HepG2 (cell line): ENCODE data around the gene NCAPD2. TPM values are rescaled to one million over a fixed set of nuclear protein-coding genes. Genes with fewer than 3 reads are reported as not detected.

Source experiments
- ATAC-seq: fragments of 200-7000 bp; cut with Tn5 transposase; 3 replicates; pipeline ENCODE4 v1.9.1; 2020; ENCODE audit warnings: mild to moderate bottlenecking, moderate library complexity
- BruUV-seq: library from RNA; stranded (reverse); fragments of 400-500 nt; replicated peaks from 2 replicates; lab custom pipeline; 2021; lab: Mats Ljungman, UMichigan
- CTCF ChIA-PET: fragments of 300-600 bp; formaldehyde crosslinking; extraction: SDS; loops from one replicate; lab custom pipeline; 2021; ENCODE audit warnings: low total read pairs, inconsistent platforms, low intra/inter-chr PET ratio; lab: Yijun Ruan, JAX
- POLR2A ChIA-PET: fragments of 350-600 bp; sonication (Branson Sonifier 250); formaldehyde crosslinking; loops from one replicate; lab custom pipeline; 2020; ENCODE audit warnings: antibody characterized with exemption, inconsistent platforms; lab: Yijun Ruan, JAX
- DNase-seq: peaks from one replicate; pipeline ENCODE4 v3.0.0-alpha.2; 2015; ENCODE audit warnings: low spot score
- FAIRE-seq: peaks from 3 replicates; lab custom pipeline; 2011; peaks lifted over from hg19 to GRCh38; lab: Jason Lieb, UNC
- H2AFZ ChIP-seq: one replicate; pipeline ENCODE4 v1.6.1; 2011; ENCODE audit warnings: low read length, inconsistent platforms
- H3K27ac ChIP-seq: fragments of 300-600 bp; 3 replicates; pipeline ENCODE4 v1.8.0; 2011; ENCODE audit warnings: mixed run types, mild to moderate bottlenecking, mixed read lengths, low read length, inconsistent platforms; ENCODE audit not compliant: insufficient read depth; ENCODE audit errors: extremely low read length
- H3K27me3 ChIP-seq, 2 experiments: fragments of 200-600 bp in 1 of 2; 2 replicates in 1 of 2; 3 replicates in 1 of 2; pipeline versions ENCODE4 v1.6.0 to v1.8.0; 2011; ENCODE audit warnings: low read length in 2 of 2, mild to moderate bottlenecking in 2 of 2, moderate library complexity in 2 of 2, inconsistent platforms in 1 of 2; ENCODE audit not compliant: insufficient read depth in 2 of 2, control insufficient read depth in 1 of 2
- H3K36me3 ChIP-seq, 2 experiments: fragments of 200-600 bp in 1 of 2; replicated peaks in 1 of 2; 2 replicates in 1 of 2; 3 replicates in 1 of 2; pipeline versions ENCODE4 v1.5.1 to v1.8.0; 2011; ENCODE audit warnings: low read length in 2 of 2, inconsistent platforms in 1 of 2; ENCODE audit not compliant: insufficient read depth in 2 of 2, control insufficient read depth in 1 of 2
- H3K4me1 ChIP-seq: 2 replicates; pipeline ENCODE4 v1.5.1; 2012; ENCODE audit warnings: low read length, inconsistent platforms; ENCODE audit not compliant: insufficient read depth
- H3K4me2 ChIP-seq: 2 replicates; pipeline ENCODE4 v1.6.0; 2011; ENCODE audit warnings: low read depth, low read length, inconsistent platforms
- H3K4me3 ChIP-seq, 3 experiments: fragments of 200-600 bp in 1 of 3; sonication (generic), shearing (Covaris generic) in 1 of 3; replicated peaks in 1 of 3; 2 replicates each; pipeline ENCODE4 v1.5.1; 2011 to 2016; ENCODE audit warnings: low read length in 3 of 3, inconsistent platforms in 2 of 3, low read depth in 2 of 3, mild to moderate bottlenecking in 2 of 3, control low read depth in 1 of 3, mixed read lengths in 1 of 3; ENCODE audit not compliant: insufficient read depth in 1 of 3
- H3K79me2 ChIP-seq: one replicate; pipeline ENCODE4 v1.6.1; 2011; ENCODE audit warnings: low read length, inconsistent platforms; ENCODE audit not compliant: insufficient read depth
- H3K9ac ChIP-seq: 2 replicates; pipeline ENCODE4 v1.6.0; 2011; ENCODE audit warnings: mild to moderate bottlenecking, low read depth, low read length, inconsistent platforms; ENCODE audit not compliant: insufficient read depth
- H3K9me3 ChIP-seq: 2 replicates; pipeline ENCODE4 v1.5.1; 2012; ENCODE audit warnings: mild to moderate bottlenecking, low read length
- H4K20me1 ChIP-seq: 2 replicates; pipeline ENCODE4 v1.6.0; 2011; ENCODE audit warnings: inconsistent platforms, mild to moderate bottlenecking, low read length, moderate library complexity; ENCODE audit not compliant: insufficient read depth
- ARNT2 ChIP-seq: sonication (generic); formaldehyde crosslinking; IDR thresholded peaks from 2 replicates; pipeline ENCODE4 v1.8.0; 2022; ENCODE audit warnings: mild to moderate bottlenecking, low read depth, missing genetic modification reagents, moderate library complexity
- ATF6 ChIP-seq: sonication (generic); formaldehyde crosslinking; conservative IDR thresholded peaks from 2 replicates; pipeline ENCODE4 v1.4.0; 2020; ENCODE audit warnings: missing genetic modification reagents
- BCL6 ChIP-seq: IDR thresholded peaks from 2 replicates; pipeline ENCODE4 v1.6.1; 2016; ENCODE audit warnings: missing genetic modification reagents, missing compliant biosample characterization
- BHLHE40 ChIP-seq: IDR thresholded peaks from 2 replicates; pipeline ENCODE4 v1.6.1; 2011; ENCODE audit warnings: low read length, improper control_type of control experiment
- BORCS8-MEF2B ChIP-seq: sonication (generic); formaldehyde crosslinking; IDR thresholded peaks from 2 replicates; pipeline ENCODE4 v1.8.0; 2022; ENCODE audit warnings: mild to moderate bottlenecking, missing genetic modification reagents
- CBX5 ChIP-seq: sonication (generic); formaldehyde crosslinking; IDR thresholded peaks from 2 replicates; pipeline ENCODE4 v1.4.0; 2020; ENCODE audit warnings: missing genetic modification reagents, borderline replicate concordance
- HDAC1 ChIP-seq: sonication (generic); formaldehyde crosslinking; IDR thresholded peaks from 2 replicates; pipeline ENCODE4 v1.5.1; 2020; ENCODE audit warnings: mild to moderate bottlenecking, missing genetic modification reagents
- HNF1B ChIP-seq: sonication (generic); formaldehyde crosslinking; IDR thresholded peaks from 2 replicates; pipeline ENCODE4 v1.5.1; 2020; ENCODE audit warnings: mild to moderate bottlenecking, moderate library complexity, missing genetic modification reagents
- SIN3A ChIP-seq: IDR thresholded peaks from 2 replicates; pipeline ENCODE4 v1.6.1; 2011; ENCODE audit warnings: low read depth, mild to moderate bottlenecking, control low read depth, low read length, borderline replicate concordance
- SOX13 ChIP-seq, 3 experiments: fragments of 450-650 bp in 1 of 3; sonication (generic) in 1 of 3; formaldehyde crosslinking in 1 of 3; IDR thresholded peaks in 2 of 3; conservative IDR thresholded peaks in 1 of 3; 2 replicates each; pipeline versions ENCODE4 v1.5.0 to v1.6.1; 2016 to 2020; ENCODE audit warnings: antibody characterized with exemption in 1 of 3, mild to moderate bottlenecking in 1 of 3, missing compliant biosample characterization in 1 of 3, missing genetic modification reagents in 1 of 3, moderate library complexity in 1 of 3
- ZBTB7B ChIP-seq: sonication (generic); formaldehyde crosslinking; IDR thresholded peaks from 2 replicates; pipeline ENCODE4 v1.4.0; 2020; ENCODE audit warnings: missing genetic modification reagents
- ZFP36 ChIP-seq: fragments of 150-350 bp; IDR thresholded peaks from 2 replicates; pipeline ENCODE4 v1.6.1; 2018; ENCODE audit warnings: borderline replicate concordance, low read length, low read depth; ENCODE audit not compliant: partially characterized antibody
- ZFP82 ChIP-seq: sonication (generic); formaldehyde crosslinking; IDR thresholded peaks from 2 replicates; pipeline ENCODE4 v1.5.1; 2020; ENCODE audit warnings: mild to moderate bottlenecking, missing genetic modification reagents, borderline replicate concordance
- ZFY ChIP-seq: sonication (generic); formaldehyde crosslinking; IDR thresholded peaks from 2 replicates; pipeline ENCODE4 v1.4.0; 2020; ENCODE audit warnings: missing genetic modification reagents
- ZNF235 ChIP-seq: sonication (generic); formaldehyde crosslinking; IDR thresholded peaks from 2 replicates; pipeline ENCODE4 v1.8.1; 2023; ENCODE audit warnings: mild to moderate bottlenecking, missing genetic modification reagents, borderline replicate concordance
- ZNF572 ChIP-seq: sonication (generic); formaldehyde crosslinking; IDR thresholded peaks from 2 replicates; pipeline ENCODE4 v1.5.1; 2020; ENCODE audit warnings: mild to moderate bottlenecking, missing genetic modification reagents
- ZNF703 ChIP-seq: sonication (generic); formaldehyde crosslinking; IDR thresholded peaks from 2 replicates; pipeline ENCODE4 v1.5.1; 2020; ENCODE audit warnings: missing genetic modification reagents, mild to moderate bottlenecking, moderate library complexity, borderline replicate concordance
- WGBS: methylation state at CpG from one replicate; pipeline ENCODE4 v1.1.6; 2017; ENCODE audit warnings: low lambda C conversion rate; 5-methylcytosine and 5-hydroxymethylcytosine counted together
- in situ Hi-C: cut with HindIII; loops from 2 replicates; pipeline ENCODE4 v1.10.0; 2017; ENCODE audit warnings: low pct_unique_long_range_greater_than_20kb; ENCODE audit not compliant: extremely low pct_ligation_motif_present
- intact Hi-C: fragments of 100-400 bp; cut with micrococcal nuclease; formaldehyde crosslinking; loops from one replicate; pipeline ENCODE4 v1.10.0; 2022; ENCODE audit not compliant: unreplicated experiment
- polyA plus RNA-seq, 8 experiments: library from polyadenylated mRNA; depleted of rRNA in 3 of 8; stranded (reverse) in 7 of 8; unstranded in 1 of 8; fragments of >200 nt; fragmentation: Illumina TruSeq in 4 of 8; extraction: Trizol in 4 of 8; gene quantifications; 2 replicates each; pipeline versions ENCODE4 v1.2.1 to v1.2.3, GENCODE V29; 2011 to 2016; ENCODE audit warnings: low read depth in 4 of 8, missing spikeins in 1 of 8, mixed read lengths in 1 of 8; ENCODE audit not compliant: insufficient read depth in 1 of 8
- total RNA-seq, 5 experiments: library from RNA; depleted of rRNA; stranded (reverse); fragments of >200 nt; fragmentation: Illumina TruSeq; extraction: Trizol; gene quantifications; 2 replicates each; pipeline ENCODE4 v1.2.3, GENCODE V29; 2016; ENCODE audit warnings: low read depth in 1 of 5

The NCAPD2 gene
- total and polyA plus RNA-seq, 2 of the 13 experiments (the other 11 are each of a cell fraction or from before 2014, with no cell fraction given): 51.1 to 65.6 TPM

GRCh38 chr12:6450869-6451347, 43.0 kb upstream of the NCAPD2 start (continued):
- TF ChIP-seq BHLHE40: no peak
- TF ChIP-seq BORCS8-MEF2B (CRISPR knock-in tag): peak; percentile 65; the same call in 1 of the 2 replicates
- TF ChIP-seq HNF1B (CRISPR knock-in tag): peak; percentile 33; the same call in 1 of the 2 replicates
- TF ChIP-seq ZBTB7B (CRISPR knock-in tag): no peak
- no peak for TF ChIP-seq ZNF235
- TF ChIP-seq ZNF572 (CRISPR knock-in tag): peak; percentile 64; the same call in 1 of the 2 replicates

GRCh38 chr12:6451348-6452244, 42.3 kb upstream of the NCAPD2 start, which contains the start of gene TAPBPL:
TAPBPL (plus strand) TSS chr12:6452042; CDS start chr12:6452249, 207 bp downstream.
- Histone ChIP-seq H4K20me1 (no peaks in the 10 kb centered on the region), H3K4me2 (peak within 1 kb of the TSS; percentile 95), H3K27ac (peak within 1 kb of the TSS; percentile 90), H3K79me2 (peaks cover 4% of the 10 kb centered on the region), H2AFZ (peak within 1 kb of the TSS; percentile 39), H3K4me3 (peak within 1 kb of the TSS; percentile 87 to 94 (median 90)), H3K4me1 (peaks cover 34% of the 10 kb centered on the region), H3K9me3 (no peaks in the 10 kb centered on the region), H3K27me3 (no peaks in the 10 kb centered on the region; a peak in 1 of 5 replicates), H3K36me3 (peaks cover 0 to 5% of the 10 kb centered on the region in 2 experiments; a peak in 3 of 5 replicates), H3K9ac (peak within 1 kb of the TSS; percentile 88)
- BruUV-seq: TSS peak; percentile 81
- ChIA-PET POLR2A (interaction anchor here (0.8 to 4.0 kb wide), 29 partner anchors 8 to 238 kb away, joined by 3 to 68 read pairs (median 6); partner anchors contain the start of genes GAPDH, LTBR, MRPL51 and SCNN1A), CTCF (no interaction called here)
- DNase-seq: peak; percentile 89
- peak; percentile 94 for ATAC-seq
- intact Hi-C loops (no loop called here), in situ Hi-C loops (loop anchor here (25.0 kb wide), 1 partner anchor 389 kb away; no protein-coding TSS in a partner anchor)
- 1% methylated on average over 17 of the region's 27 CpGs for WGBS
- peak; percentile 92 for FAIRE-seq
- TF ChIP-seq ZFP36 (no peak), ARNT2 (CRISPR knock-in tag) (peak; percentile 28; the same call in 1 of the 2 replicates), ZFY (peak; percentile 83), ZNF703 (CRISPR knock-in tag) (no peak), HDAC1 (CRISPR knock-in tag) (peak; percentile 64), CBX5 (CRISPR knock-in tag) (0 out of 2 replicates have a peak, but pooled peaks have one; percentile 39), SOX13 (IDR thresholded peaks at IDR 0.05) (no peak), SOX13 (CRISPR knock-in tag; conservative IDR thresholded peaks at IDR 0.05 in 1 of 2, IDR thresholded peaks at IDR 0.05 in 1 of 2) (0 out of 4 replicates have a peak, but pooled peaks of 1 of the 2 experiments have one; percentile 45), ATF6 (CRISPR knock-in tag) (no peak), SIN3A (0 out of 2 replicates have a peak, but pooled peaks have one; percentile 14), ZFP82 (CRISPR knock-in tag) (peak; percentile 39; the same call in 1 of the 2 replicates), BCL6 (CRISPR knock-in tag) (0 out of 2 replicates have a peak, but pooled peaks have one; percentile 17)
